HG03175 (cell line): ENCODE measurements around the gene TMEM44.
A peak's percentile ranks its signal among the peaks of the same experiment; 100 is the strongest.

Source experiments
- ATAC-seq: cut with Tn5 transposase; IDR thresholded peaks from one replicate; pipeline ENCODE4 v1.9.1; 2021; ENCODE audit warnings: mild to moderate bottlenecking, moderate library complexity; ENCODE audit not compliant: unreplicated experiment

TMEM44 gene

GRCh38 chr3:194582196-194582905 lies 50.9 kb downstream of the TMEM44 start:
- ATAC-seq: no peak

GRCh38 chr3:194579091-194579606 lies 54.1 kb downstream of the TMEM44 start:
- ATAC-seq: no peak

- no peak for ATAC-seq
Measured at GRCh38 chr3:194577986-194578905, 55.0 kb downstream of the TMEM44 start.

- ATAC-seq: no peak
Measured at GRCh38 chr3:194575484-194576210, 57.6 kb downstream of the TMEM44 start.

GRCh38 chr3:194574639-194575483 lies 58.4 kb downstream of the TMEM44 start:
- ATAC-seq: no peak

GRCh38 chr3:194573680-194574437 lies 59.4 kb downstream of the TMEM44 start:
- peak; percentile 74 for ATAC-seq

GRCh38 chr3:194572944-194573491 lies 60.2 kb downstream of the TMEM44 start:
- ATAC-seq: no peak

GRCh38 chr3:194572143-194572789 lies 61.0 kb downstream of the TMEM44 start:
- ATAC-seq: no peak

- ATAC-seq: no peak
Measured at GRCh38 chr3:194571491-194572142, 61.6 kb downstream of the TMEM44 start.

- no peak for ATAC-seq
Measured at GRCh38 chr3:194570898-194571297, 62.3 kb downstream of the TMEM44 start.

GRCh38 chr3:194570235-194570634 lies 63.0 kb downstream of the TMEM44 start:
- no peak for ATAC-seq

- ATAC-seq: no peak
Measured at GRCh38 chr3:194569252-194569651, 64.0 kb downstream of the TMEM44 start.

GRCh38 chr3:194565597-194566190 lies 67.5 kb downstream of the TMEM44 start:
- ATAC-seq: no peak

GRCh38 chr3:194562986-194563385 lies 70.2 kb downstream of the TMEM44 start:
- ATAC-seq: no peak

- ATAC-seq: no peak
Measured at GRCh38 chr3:194561306-194561974, 71.8 kb downstream of the TMEM44 start.

GRCh38 chr3:194560047-194560446 lies 73.2 kb downstream of the TMEM44 start:
- ATAC-seq: no peak

GRCh38 chr3:194559530-194559929 lies 73.7 kb downstream of the TMEM44 start:
- no peak for ATAC-seq
